Nephron (organoid): ENCODE data around the gene PTPRM.
A peak's percentile ranks its signal among the peaks of the same experiment; 100 is the strongest.
"Not testable (repeated sequence)": the region's sequence is repeated elsewhere in the genome, so short reads cannot be mapped to it uniquely, and the experiment has no call there.

Experiments
- H3K27ac Mint-ChIP-seq, 3 experiments: 2 replicates each; pipeline ENCODE4 v1.8.0; 2020; ENCODE audit warnings: mixed read lengths in 3 of 3, mild to moderate bottlenecking in 2 of 3, moderate library complexity in 1 of 3
- H3K27me3 Mint-ChIP-seq: 2 replicates; pipeline ENCODE4 v1.8.0; 2021; ENCODE audit warnings: low read depth, mild to moderate bottlenecking, moderate library complexity, mixed read lengths
- H3K36me3 Mint-ChIP-seq: 2 replicates; pipeline ENCODE4 v1.8.0; 2020; ENCODE audit warnings: low read depth, mixed read lengths
- H3K4me1 Mint-ChIP-seq: 2 replicates; pipeline ENCODE4 v1.8.0; 2020; ENCODE audit warnings: mixed read lengths
- H3K4me3 Mint-ChIP-seq, 3 experiments: 2 replicates each; pipeline ENCODE4 v1.8.0; 2020; ENCODE audit warnings: mild to moderate bottlenecking in 3 of 3, mixed read lengths in 3 of 3, moderate library complexity in 2 of 3
- H3K9me3 Mint-ChIP-seq: 2 replicates; pipeline ENCODE4 v1.8.0; 2020; ENCODE audit warnings: mixed read lengths
- CTCF ChIP-seq, 3 experiments: fragments of 200-600 bp; sonication (generic); IDR thresholded peaks; one replicate each; pipeline ENCODE4 v1.5.0; 2021; ENCODE audit warnings: antibody characterized with exemption in 3 of 3; ENCODE audit not compliant: unreplicated experiment in 3 of 3

Gene PTPRM

GRCh38 chr18:7733642-7734041 is 166.5 kb downstream of the PTPRM start:
- Mint-ChIP-seq H3K9me3 (no peaks in the 10 kb centered on the region), H3K36me3 (no peaks in the 10 kb centered on the region), H3K27ac (no peak overlapping the region), H3K27me3 (no peaks in the 10 kb centered on the region), H3K4me3 (no peak overlapping the region), H3K4me1 (peaks cover 17% of the 10 kb centered on the region)
- TF ChIP-seq CTCF (IDR thresholded peaks at IDR 0.05; ENCODE audit: unreplicated experiment in 3 of 3), result no peak

GRCh38 chr18:7735196-7735595 is 168.1 kb downstream of the PTPRM start:
- H3K36me3 Mint-ChIP-seq, result no peaks in the 10 kb centered on the region
- no peak for TF ChIP-seq CTCF (IDR thresholded peaks at IDR 0.05; ENCODE audit: unreplicated experiment in 3 of 3)

GRCh38 chr18:7735626-7736175 is 168.6 kb downstream of the PTPRM start:
- no peaks in the 10 kb centered on the region for H3K36me3 Mint-ChIP-seq
- no peak overlapping the region for H3K4me3 Mint-ChIP-seq
- peaks cover 7% of the 10 kb centered on the region for H3K4me1 Mint-ChIP-seq
- TF ChIP-seq CTCF (IDR thresholded peaks at IDR 0.05; ENCODE audit: unreplicated experiment in 3 of 3), result no peak
- H3K9me3 Mint-ChIP-seq, result no peaks in the 10 kb centered on the region
- H3K27ac Mint-ChIP-seq, result no peak overlapping the region
- no peaks in the 10 kb centered on the region for H3K27me3 Mint-ChIP-seq

More at GRCh38 chr18:7735196-7735595, 168.1 kb downstream of the PTPRM start:
- Mint-ChIP-seq H3K27me3 (no peaks in the 10 kb centered on the region), H3K27ac (no peak overlapping the region), H3K9me3 (no peaks in the 10 kb centered on the region), H3K4me1 (peaks cover 9% of the 10 kb centered on the region), H3K4me3 (no peak overlapping the region)

GRCh38 chr18:7736526-7736925 is 169.4 kb downstream of the PTPRM start:
- H3K27ac Mint-ChIP-seq, result peak overlapping the region in 2 of 3 experiments; percentile 52 to 72
- H3K4me1 Mint-ChIP-seq, H3K27me3 Mint-ChIP-seq, H3K4me3 Mint-ChIP-seq, H3K36me3 Mint-ChIP-seq, H3K9me3 Mint-ChIP-seq: not testable (repeated sequence)

- Mint-ChIP-seq H3K4me3 (no peak overlapping the region), H3K27ac (peak overlapping the region in 1 of 3 experiments; percentile 40), H3K4me1 (peaks cover 19% of the 10 kb centered on the region), H3K36me3 (no peaks in the 10 kb centered on the region), H3K27me3 (no peaks in the 10 kb centered on the region), H3K9me3 (no peaks in the 10 kb centered on the region)
- TF ChIP-seq CTCF (IDR thresholded peaks at IDR 0.05; ENCODE audit: unreplicated experiment in 3 of 3), result no peak
These were observed 170.4 kb downstream of the PTPRM start for GRCh38 chr18:7737550-7737949.

- H3K4me3 Mint-ChIP-seq, result no peak overlapping the region
- H3K36me3 Mint-ChIP-seq, result peaks cover 13% of the 10 kb centered on the region
- no peaks in the 10 kb centered on the region for H3K27me3 Mint-ChIP-seq
- H3K27ac Mint-ChIP-seq, result peak overlapping the region; percentile 34 to 86 (median 77)
- peaks cover 12% of the 10 kb centered on the region for H3K9me3 Mint-ChIP-seq
- H3K4me1 Mint-ChIP-seq, result peaks cover 25% of the 10 kb centered on the region
- TF ChIP-seq CTCF (IDR thresholded peaks at IDR 0.05; ENCODE audit: unreplicated experiment in 3 of 3), result no peak
These were observed 173.7 kb downstream of the PTPRM start for GRCh38 chr18:7740821-7741220.
